ENCODE data around the gene CYB5R2. TPM values are rescaled to one million over a fixed set of nuclear protein-coding genes. Genes with fewer than 3 reads are reported as not detected.

Gene CYB5R2
- total RNA-seq, 4 donors from 2014 or later: 10.5 to 29.2 (median 24.1) TPM

DNA sequence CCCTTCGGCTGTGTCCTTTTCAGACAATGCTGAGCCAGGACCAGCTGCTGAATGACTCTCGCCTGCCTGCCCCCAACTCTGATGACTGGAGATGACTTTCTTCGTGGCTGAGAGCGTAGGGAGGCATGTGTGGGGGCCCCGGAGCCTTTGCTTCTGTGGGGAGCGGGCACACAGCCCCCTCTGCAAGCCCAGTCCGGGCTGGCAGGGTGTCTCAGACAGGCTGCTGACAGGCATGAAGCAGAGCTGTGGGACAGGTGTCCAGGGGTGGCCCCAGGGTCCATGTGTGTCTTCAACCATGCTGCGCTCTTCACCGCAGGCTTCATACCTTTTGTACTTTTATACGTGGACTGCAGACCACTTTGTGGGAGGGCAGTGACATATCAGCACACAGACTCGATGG is 16.6 kb downstream of the CYB5R2 start:
- H3K27me3 ChIP-seq: no peaks in the 10 kb centered on the region
- H3K9me3 ChIP-seq: no peaks in the 10 kb centered on the region
- no peak for DNase-seq
- no peak overlapping the region for H3K4me3 ChIP-seq
- no peaks in the 10 kb centered on the region for H3K4me1 ChIP-seq
- TF ChIP-seq POLR2A (IDR thresholded peaks at IDR 0.05): no peak
- TF ChIP-seq, protein P1, sequence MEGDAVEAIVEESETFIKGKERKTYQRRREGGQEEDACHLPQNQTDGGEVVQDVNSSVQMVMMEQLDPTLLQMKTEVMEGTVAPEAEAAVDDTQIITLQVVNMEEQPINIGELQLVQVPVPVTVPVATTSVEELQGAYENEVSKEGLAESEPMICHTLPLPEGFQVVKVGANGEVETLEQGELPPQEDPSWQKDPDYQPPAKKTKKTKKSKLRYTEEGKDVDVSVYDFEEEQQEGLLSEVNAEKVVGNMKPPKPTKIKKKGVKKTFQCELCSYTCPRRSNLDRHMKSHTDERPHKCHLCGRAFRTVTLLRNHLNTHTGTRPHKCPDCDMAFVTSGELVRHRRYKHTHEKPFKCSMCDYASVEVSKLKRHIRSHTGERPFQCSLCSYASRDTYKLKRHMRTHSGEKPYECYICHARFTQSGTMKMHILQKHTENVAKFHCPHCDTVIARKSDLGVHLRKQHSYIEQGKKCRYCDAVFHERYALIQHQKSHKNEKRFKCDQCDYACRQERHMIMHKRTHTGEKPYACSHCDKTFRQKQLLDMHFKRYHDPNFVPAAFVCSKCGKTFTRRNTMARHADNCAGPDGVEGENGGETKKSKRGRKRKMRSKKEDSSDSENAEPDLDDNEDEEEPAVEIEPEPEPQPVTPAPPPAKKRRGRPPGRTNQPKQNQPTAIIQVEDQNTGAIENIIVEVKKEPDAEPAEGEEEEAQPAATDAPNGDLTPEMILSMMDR (IDR thresholded peaks at IDR 0.05): no peak
- no peak overlapping the region for H3K27ac ChIP-seq
- intact Hi-C loops (cut with DNase I; ENCODE audit: low total_unique reads): no loop called here
- H3K36me3 ChIP-seq: no peaks in the 10 kb centered on the region

DNA sequence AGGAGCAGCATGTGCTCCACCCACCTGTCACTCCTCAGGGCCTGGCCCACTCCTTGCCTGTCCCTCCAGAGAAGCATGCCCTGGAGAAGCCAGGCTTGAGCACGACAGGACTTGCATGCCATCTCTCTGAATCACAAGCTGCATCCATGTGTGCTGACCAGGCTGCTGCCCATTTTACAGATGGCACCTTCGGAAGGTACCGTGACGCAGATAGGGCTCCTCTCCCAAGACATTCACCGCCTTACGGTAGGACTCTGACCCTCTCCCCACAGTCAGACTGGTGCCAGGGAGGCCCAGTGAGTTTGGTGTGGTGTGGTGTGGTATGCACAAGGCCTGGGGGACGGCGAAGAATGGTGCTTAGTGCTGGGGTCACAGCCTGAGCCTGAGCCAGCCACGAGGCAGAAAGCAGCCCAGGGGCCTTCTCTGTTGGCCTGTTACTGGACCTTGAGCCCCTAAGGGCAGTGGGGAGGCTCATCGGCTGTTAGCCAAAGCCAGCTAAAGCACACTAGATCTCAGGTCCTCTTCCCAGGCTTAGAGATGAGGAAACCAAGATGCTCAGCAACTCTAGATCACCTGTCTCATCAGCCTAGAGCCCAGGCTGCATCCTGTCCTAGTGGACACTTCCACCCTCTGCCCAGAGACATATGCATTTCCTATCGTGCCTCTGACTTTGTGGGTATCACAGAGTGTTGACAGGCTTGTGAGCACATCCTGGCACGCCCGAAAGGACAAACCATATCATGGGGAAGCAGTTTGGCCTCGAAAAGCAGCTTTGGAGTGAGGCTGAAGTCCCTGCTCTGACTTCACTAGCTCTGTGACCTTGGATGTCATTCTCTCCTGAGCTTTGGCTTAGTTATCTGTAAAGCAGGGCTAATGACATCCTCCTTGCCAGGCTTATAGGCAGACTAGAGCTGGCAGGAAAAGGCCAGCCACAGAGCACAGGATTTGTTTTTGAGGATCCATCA is 17.8 kb downstream of the CYB5R2 start:
- Histone ChIP-seq H3K9me3 (no peaks in the 10 kb centered on the region), H3K27ac (no peak overlapping the region), H3K27me3 (no peaks in the 10 kb centered on the region), H3K4me1 (no peaks in the 10 kb centered on the region), H3K4me3 (no peak overlapping the region), H3K36me3 (no peaks in the 10 kb centered on the region)
- DNase-seq: no peak
- intact Hi-C loops (cut with DNase I; ENCODE audit: low total_unique reads): no loop called here
- TF ChIP-seq, protein P1 (IDR thresholded peaks at IDR 0.05): no peak
- no peak for TF ChIP-seq POLR2A (IDR thresholded peaks at IDR 0.05)

DNA sequence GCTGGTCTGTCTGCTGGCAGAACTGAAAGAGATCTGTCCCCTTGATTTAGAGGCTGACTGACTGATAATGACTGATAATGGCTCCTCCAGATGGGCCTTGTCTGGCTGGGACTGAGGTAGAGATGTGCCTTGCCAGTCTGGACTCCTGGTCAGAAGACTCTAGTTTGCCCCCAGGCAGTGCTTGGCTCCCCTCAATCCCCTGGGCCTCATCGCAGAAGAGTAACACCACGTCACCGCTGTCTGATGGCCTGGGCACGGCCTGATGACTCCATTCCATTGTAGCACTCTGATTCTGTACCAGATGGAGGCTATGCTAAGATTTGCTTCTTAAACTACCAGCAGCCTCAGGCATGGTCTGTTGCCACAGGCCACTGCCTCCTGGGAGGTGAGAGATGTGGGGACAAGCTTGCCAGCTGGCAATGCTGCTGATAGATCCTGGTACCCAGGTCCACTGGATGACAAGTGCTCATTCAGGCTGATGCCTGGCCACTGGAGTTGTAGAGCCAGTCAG is 19.1 kb downstream of the CYB5R2 start:
- DNase-seq: no peak
- H3K27me3 ChIP-seq: no peaks in the 10 kb centered on the region
- no peak overlapping the region for H3K4me3 ChIP-seq
- H3K27ac ChIP-seq: no peak overlapping the region
- TF ChIP-seq, protein P1 (IDR thresholded peaks at IDR 0.05): no peak
- no peak for TF ChIP-seq POLR2A (IDR thresholded peaks at IDR 0.05)
- intact Hi-C loops (cut with DNase I; ENCODE audit: low total_unique reads): no loop called here
- no peaks in the 10 kb centered on the region for H3K4me1 ChIP-seq
- no peaks in the 10 kb centered on the region for H3K9me3 ChIP-seq
- no peaks in the 10 kb centered on the region for H3K36me3 ChIP-seq

DNA sequence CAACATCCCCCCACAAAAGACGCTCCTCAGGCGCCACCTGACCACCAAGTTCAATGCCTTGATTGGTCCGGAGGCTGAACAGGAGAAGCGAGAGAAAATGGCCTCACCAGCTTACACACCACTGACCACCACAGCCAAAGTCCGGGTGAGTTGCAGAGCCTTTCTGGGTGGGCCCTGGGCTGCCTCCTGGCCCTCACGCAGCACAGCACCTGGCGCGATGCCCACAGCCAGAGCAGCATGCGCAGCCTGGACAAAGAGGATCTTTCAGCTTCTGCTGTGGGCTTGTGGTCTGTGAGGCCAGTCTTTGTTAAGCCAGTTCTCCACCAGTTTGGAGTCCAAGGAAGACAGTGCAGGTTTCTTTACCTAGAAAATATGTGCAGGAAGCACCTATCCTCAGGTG is 21.6 kb downstream of the CYB5R2 start:
- Histone ChIP-seq H3K36me3 (no peaks in the 10 kb centered on the region), H3K4me3 (no peak overlapping the region), H3K4me1 (no peaks in the 10 kb centered on the region), H3K27me3 (no peaks in the 10 kb centered on the region), H3K9me3 (no peaks in the 10 kb centered on the region), H3K27ac (no peak overlapping the region)
- TF ChIP-seq, protein P1 (IDR thresholded peaks at IDR 0.05): no peak
- no peak for TF ChIP-seq POLR2A (IDR thresholded peaks at IDR 0.05)
- no peak for DNase-seq
- intact Hi-C loops (cut with DNase I; ENCODE audit: low total_unique reads): no loop called here

DNA sequence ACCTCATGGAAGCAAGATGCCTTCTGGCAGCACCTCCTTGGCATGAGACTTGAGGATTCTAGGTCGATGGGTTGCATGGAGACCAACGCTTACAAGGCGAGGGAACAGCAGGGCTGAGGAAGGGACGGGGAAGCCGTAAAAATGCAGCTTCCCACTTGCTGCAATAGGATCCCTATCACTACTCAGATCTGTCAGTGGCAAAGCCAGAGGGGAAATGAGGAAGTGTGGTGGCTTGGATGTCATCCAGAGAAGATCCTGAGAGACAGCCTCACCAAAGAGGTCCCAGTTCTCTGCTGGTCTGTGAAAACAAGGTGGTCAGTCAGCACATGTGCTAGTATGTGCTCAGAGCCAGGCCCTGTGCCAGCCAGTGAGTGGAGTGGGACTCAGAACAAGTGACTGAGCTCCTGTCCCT is 22.2 kb downstream of the CYB5R2 start:
- no peaks in the 10 kb centered on the region for H3K4me1 ChIP-seq
- no peak for DNase-seq
- no peaks in the 10 kb centered on the region for H3K36me3 ChIP-seq
- no peak overlapping the region for H3K4me3 ChIP-seq
- no peaks in the 10 kb centered on the region for H3K27me3 ChIP-seq
- TF ChIP-seq, protein P1 (IDR thresholded peaks at IDR 0.05): no peak
- no peak for TF ChIP-seq POLR2A (IDR thresholded peaks at IDR 0.05)
- intact Hi-C loops (cut with DNase I; ENCODE audit: low total_unique reads): no loop called here
- H3K27ac ChIP-seq: no peak overlapping the region
- H3K9me3 ChIP-seq: no peaks in the 10 kb centered on the region
